WTC11 (cell line): ENCODE results near the gene SLC7A14. TPM values are rescaled to one million over a fixed set of nuclear protein-coding genes. Genes with fewer than 3 reads are reported as not detected.

Experiments used
- ATAC-seq: fragments of 200-7000 bp; cut with Tn5 transposase; 2 replicates; pipeline ENCODE4 v1.10.0; 2021; ENCODE audit warnings: mild to moderate bottlenecking, moderate library complexity
- CTCF ChIA-PET: fragments of 300-600 bp; sonication (Branson Sonifier 250); formaldehyde crosslinking; loops from one replicate; lab custom pipeline; 2021; ENCODE audit warnings: antibody characterized with exemption; lab: Charles Lee
- POLR2A ChIA-PET: fragments of 350-600 bp; sonication (Branson Sonifier 250); formaldehyde crosslinking; loops from one replicate; lab custom pipeline; 2021; ENCODE audit warnings: antibody characterized with exemption; lab: Charles Lee
- DNase-seq: peaks from one replicate; pipeline ENCODE4 v3.0.0; 2021; ENCODE audit warnings: low spot score
- H3K27ac Mint-ChIP-seq: 2 replicates; pipeline ENCODE4 v1.8.0; 2021; ENCODE audit warnings: mixed read lengths
- H3K27me3 Mint-ChIP-seq: 2 replicates; pipeline ENCODE4 v1.8.0; 2021; ENCODE audit warnings: low read depth, mild to moderate bottlenecking, moderate library complexity, mixed read lengths
- H3K36me3 Mint-ChIP-seq: 2 replicates; pipeline ENCODE4 v1.8.0; 2021; ENCODE audit warnings: mixed read lengths
- H3K4me1 Mint-ChIP-seq: 2 replicates; pipeline ENCODE4 v1.8.0; 2022; ENCODE audit warnings: mixed read lengths
- H3K4me3 Mint-ChIP-seq: 2 replicates; pipeline ENCODE4 v1.8.0; 2021; ENCODE audit warnings: mild to moderate bottlenecking, moderate library complexity, mixed read lengths
- H3K9me3 Mint-ChIP-seq: 2 replicates; pipeline ENCODE4 v1.8.0; 2021; ENCODE audit warnings: mixed read lengths
- ATF2 ChIP-seq: sonication (generic); formaldehyde crosslinking; IDR thresholded peaks from 2 replicates; pipeline ENCODE4 v1.8.1; 2022; ENCODE audit warnings: low read depth, missing genetic modification reagents, borderline replicate concordance
- CREM ChIP-seq: sonication (generic); formaldehyde crosslinking; IDR thresholded peaks from 2 replicates; pipeline ENCODE4 v1.8.1; 2022; ENCODE audit warnings: mild to moderate bottlenecking, missing genetic modification reagents, moderate library complexity
- E2F1 ChIP-seq: sonication (generic); formaldehyde crosslinking; IDR thresholded peaks from 2 replicates; pipeline ENCODE4 v1.8.0; 2022; ENCODE audit warnings: mild to moderate bottlenecking, missing genetic modification reagents
- EMX1 ChIP-seq: fragments of 250-450 bp; sonication (Bioruptor Pico); IDR thresholded peaks from 2 replicates; pipeline ENCODE4 v1.8.0; 2021; ENCODE audit warnings: mild to moderate bottlenecking
- ESRRA ChIP-seq: sonication (generic); formaldehyde crosslinking; IDR thresholded peaks from 2 replicates; pipeline ENCODE4 v1.8.1; 2022; ENCODE audit warnings: mild to moderate bottlenecking, missing genetic modification reagents, borderline replicate concordance
- FOXP4 ChIP-seq: sonication (generic); formaldehyde crosslinking; IDR thresholded peaks from 2 replicates; pipeline ENCODE4 v1.8.0; 2022; ENCODE audit warnings: mild to moderate bottlenecking, missing genetic modification reagents
- GTF2I ChIP-seq: fragments of 250-450 bp; sonication (Bioruptor Pico); conservative IDR thresholded peaks from 2 replicates; pipeline ENCODE4 v1.4.0; 2021; ENCODE audit warnings: mild to moderate bottlenecking
- HMGXB4 ChIP-seq: sonication (generic); formaldehyde crosslinking; IDR thresholded peaks from 2 replicates; pipeline ENCODE4 v1.8.1; 2023; ENCODE audit warnings: mild to moderate bottlenecking, moderate library complexity, missing genetic modification reagents
- IRF2 ChIP-seq: sonication (generic); formaldehyde crosslinking; IDR thresholded peaks from 2 replicates; pipeline ENCODE4 v1.8.0; 2022; ENCODE audit warnings: low read depth, missing genetic modification reagents, borderline replicate concordance
- MLX ChIP-seq: sonication (generic); formaldehyde crosslinking; IDR thresholded peaks from 2 replicates; pipeline ENCODE4 v1.8.1; 2023; ENCODE audit warnings: mild to moderate bottlenecking, missing genetic modification reagents, moderate library complexity
- NFATC4 ChIP-seq: fragments of 250-450 bp; sonication (Bioruptor Pico); IDR thresholded peaks from 2 replicates; pipeline ENCODE4 v1.9.0; 2021; ENCODE audit warnings: mild to moderate bottlenecking
- SOX15 ChIP-seq: fragments of 250-450 bp; sonication (Bioruptor Pico); IDR thresholded peaks from 2 replicates; pipeline ENCODE4 v1.9.0; 2021; ENCODE audit warnings: mild to moderate bottlenecking
- SP1 ChIP-seq: sonication (generic); formaldehyde crosslinking; conservative IDR thresholded peaks from 2 replicates; pipeline ENCODE4 v1.8.1; 2022; ENCODE audit warnings: missing genetic modification reagents
- TCF7 ChIP-seq: sonication (generic); formaldehyde crosslinking; IDR thresholded peaks from 2 replicates; pipeline ENCODE4 v1.8.0; 2022; ENCODE audit warnings: mild to moderate bottlenecking, low read depth, missing genetic modification reagents, moderate library complexity
- TEAD4 ChIP-seq: sonication (generic); formaldehyde crosslinking; IDR thresholded peaks from 2 replicates; pipeline ENCODE4 v1.8.0; 2022; ENCODE audit warnings: mild to moderate bottlenecking, missing genetic modification reagents
- ZBTB21 ChIP-seq: sonication (generic); formaldehyde crosslinking; IDR thresholded peaks from 2 replicates; pipeline ENCODE4 v1.8.1; 2023; ENCODE audit warnings: mild to moderate bottlenecking, missing genetic modification reagents, borderline replicate concordance
- ZNF396 ChIP-seq: fragments of 250-450 bp; sonication (Bioruptor Pico); IDR thresholded peaks from 2 replicates; pipeline ENCODE4 v1.8.0; 2021; ENCODE audit warnings: mild to moderate bottlenecking, moderate library complexity, borderline replicate concordance
- ZNF416 ChIP-seq: fragments of 250-450 bp; sonication (Bioruptor Pico); IDR thresholded peaks from 2 replicates; pipeline ENCODE4 v1.9.0; 2021; ENCODE audit warnings: mild to moderate bottlenecking, inconsistent platforms
- ZNF512 ChIP-seq: sonication (generic); formaldehyde crosslinking; IDR thresholded peaks from 2 replicates; pipeline ENCODE4 v1.8.1; 2022; ENCODE audit warnings: missing genetic modification reagents, borderline replicate concordance
- ZNF532 ChIP-seq: fragments of 250-450 bp; sonication (Bioruptor Pico); IDR thresholded peaks from 2 replicates; pipeline ENCODE4 v1.9.0; 2021; ENCODE audit warnings: mild to moderate bottlenecking, borderline replicate concordance
- total RNA-seq: library from RNA; stranded (reverse); gene quantifications from 3 replicates; pipeline ENCODE4 v1.2.3, GENCODE V29; 2021

The SLC7A14 gene
- total RNA-seq, 1 experiment from 2014 or later: 0.68 TPM

GRCh38 chr3:170528726-170529125 lies 57.1 kb downstream of the SLC7A14 start:
- H3K4me1 Mint-ChIP-seq: peaks cover 10% of the 10 kb centered on the region
- no peak for TF ChIP-seq IRF2 (CRISPR knock-in tag)
- no peak for TF ChIP-seq TEAD4 (CRISPR knock-in tag)
- no peak for TF ChIP-seq GTF2I (CRISPR knock-in tag)
- no peak for TF ChIP-seq E2F1
- TF ChIP-seq SOX15 (CRISPR knock-in tag): no peak
- TF ChIP-seq, all 79 proteins: peak for 0
- DNase-seq (no peak), ATAC-seq (no peak)
- Mint-ChIP-seq H3K27ac (no peak overlapping the region), H3K27me3 (peaks cover 3% of the 10 kb centered on the region; the same call in 1 of the 2 replicates), H3K9me3 (no peaks in the 10 kb centered on the region), H3K4me3 (no peak overlapping the region), H3K36me3 (no peaks in the 10 kb centered on the region)
- ChIA-PET POLR2A (no interaction called here), CTCF (interaction anchor here (1.0 kb wide), 1 partner anchor 115 kb away, joined by 3 read pairs; no protein-coding TSS in a partner anchor)

- Mint-ChIP-seq H3K4me1 (peaks cover 10% of the 10 kb centered on the region), H3K4me3 (no peak overlapping the region), H3K27me3 (0 out of 2 replicates have a peak, but pooled peaks cover 3% of the 10 kb centered on the region), H3K27ac (no peak overlapping the region), H3K9me3 (no peaks in the 10 kb centered on the region), H3K36me3 (no peaks in the 10 kb centered on the region)
- DNase-seq (no peak), ATAC-seq (no peak)
- CTCF ChIA-PET: no interaction called here
- POLR2A ChIA-PET: no interaction called here
- TF ChIP-seq ZNF416 (CRISPR knock-in tag) (no peak), ZBTB21 (CRISPR knock-in tag) (no peak), ESRRA (CRISPR knock-in tag) (no peak), EMX1 (CRISPR knock-in tag) (no peak), FOXP4 (CRISPR knock-in tag) (no peak), ZNF512 (CRISPR knock-in tag) (no peak), SP1 (no peak), CREM (CRISPR knock-in tag) (no peak), MLX (CRISPR knock-in tag) (no peak), E2F1 (no peak), ZNF532 (CRISPR knock-in tag) (no peak), ZNF396 (CRISPR knock-in tag) (no peak), NFATC4 (no peak), HMGXB4 (no peak), ATF2 (no peak), TCF7 (CRISPR knock-in tag) (no peak)
Observed at GRCh38 chr3:170524073-170524472, 61.8 kb downstream of the SLC7A14 start.
